Parathyroid adenoma (tissue), 2 donors: ENCODE results near the gene NPIPA7.
"Not testable (repeated sequence)": the region's sequence is repeated elsewhere in the genome, so short reads cannot be mapped to it uniquely, and the experiment has no call there.

Experiments
- H2AFZ ChIP-seq: fragments of 300-600 bp; sonication (generic); one replicate; pipeline ENCODE4 v1.7.0; 2017; ENCODE audit warnings: antibody characterized with exemption, mild to moderate bottlenecking
- H3K27ac ChIP-seq: fragments of 300-600 bp; sonication (generic); one replicate; pipeline ENCODE4 v1.7.0; 2017
- H3K27me3 ChIP-seq: fragments of 300-600 bp; sonication (generic); one replicate; pipeline ENCODE4 v1.7.0; 2017; ENCODE audit warnings: low read length; ENCODE audit not compliant: control insufficient read depth, insufficient read depth
- H3K36me3 ChIP-seq: fragments of 300-600 bp; sonication (generic); one replicate; pipeline ENCODE4 v1.7.0; 2017; ENCODE audit warnings: low read length; ENCODE audit not compliant: control insufficient read depth, insufficient read depth
- H3K4me1 ChIP-seq: fragments of 300-600 bp; sonication (generic); one replicate; pipeline ENCODE4 v1.7.0; 2017; ENCODE audit warnings: control low read depth
- H3K4me2 ChIP-seq: fragments of 300-600 bp; sonication (generic); one replicate; pipeline ENCODE4 v1.7.0; 2017; ENCODE audit warnings: low read length
- H3K4me3 ChIP-seq: fragments of 300-600 bp; sonication (generic); one replicate; pipeline ENCODE4 v1.7.0; 2017; ENCODE audit warnings: low read depth, low read length
- H3K79me2 ChIP-seq: fragments of 300-600 bp; sonication (generic); one replicate; pipeline ENCODE4 v1.7.0; 2017; ENCODE audit warnings: control low read depth
- H3K9ac ChIP-seq: fragments of 300-600 bp; sonication (generic); one replicate; pipeline ENCODE4 v1.7.0; 2017; ENCODE audit warnings: mild to moderate bottlenecking
- H3K9me3 ChIP-seq: fragments of 300-600 bp; sonication (generic); one replicate; pipeline ENCODE4 v1.7.0; 2017; ENCODE audit warnings: low read length; ENCODE audit not compliant: control insufficient read depth
- donor health status: primary hyperparathyroidism.

NPIPA7 gene

DNA sequence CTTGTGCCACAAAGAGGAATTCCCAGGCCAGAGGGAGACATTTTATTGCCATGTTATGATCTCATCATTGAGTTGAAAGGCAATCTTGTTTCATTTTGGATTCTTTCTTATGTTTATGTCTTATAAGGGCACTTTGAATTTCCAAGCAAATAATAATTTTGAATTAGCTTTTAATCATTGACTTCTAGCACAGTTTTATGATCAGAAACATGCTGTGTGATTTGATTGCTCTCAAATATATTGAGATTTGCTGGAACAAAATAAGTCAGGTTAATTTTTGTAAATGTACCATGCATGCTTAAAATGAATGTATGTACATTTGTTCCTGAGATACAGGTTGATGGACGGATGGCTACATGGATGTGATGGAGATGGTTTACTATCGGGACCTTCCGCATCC is at the start of gene NPIPA7:
Gene NPIPA7 (plus strand): TSS at position 301 of the 400 bp plus-strand sequence. CDS start 105 bp downstream, outside the sequence.
- H3K27me3 ChIP-seq, H3K9me3 ChIP-seq, H3K4me2 ChIP-seq, H3K4me3 ChIP-seq, H3K36me3 ChIP-seq, H2AFZ ChIP-seq, H3K79me2 ChIP-seq, H3K4me1 ChIP-seq, H3K9ac ChIP-seq, H3K27ac ChIP-seq: not testable (repeated sequence)

GRCh38 chr16:16331466-16331865 is 47.5 kb upstream of the NPIPA7 start:
- H3K4me2 ChIP-seq, H3K27ac ChIP-seq, H3K36me3 ChIP-seq, H3K9ac ChIP-seq, H3K27me3 ChIP-seq, H3K4me1 ChIP-seq, H2AFZ ChIP-seq, H3K9me3 ChIP-seq, H3K79me2 ChIP-seq, H3K4me3 ChIP-seq: not testable (repeated sequence)

DNA sequence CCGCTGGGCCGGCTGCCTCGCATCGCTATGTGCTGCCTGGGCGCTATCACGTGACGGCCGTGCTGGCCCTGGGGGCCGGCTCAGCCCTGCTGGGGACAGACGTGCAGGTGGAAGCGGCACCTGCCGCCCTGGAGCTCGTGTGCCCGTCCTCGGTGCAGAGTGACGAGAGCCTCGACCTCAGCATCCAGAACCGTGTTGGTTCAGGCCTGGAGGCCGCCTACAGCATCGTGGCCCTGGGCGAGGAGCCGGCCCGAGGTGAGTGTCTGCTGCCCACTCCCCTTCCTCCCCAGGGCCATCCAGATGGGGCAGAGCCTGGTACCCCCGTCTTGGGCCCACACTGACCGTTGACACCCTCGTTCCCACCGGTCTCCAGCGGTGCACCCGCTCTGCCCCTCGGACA is 21.4 kb upstream of the NPIPA7 start:
- not testable (repeated sequence) for H3K9ac ChIP-seq, H3K27ac ChIP-seq, H3K36me3 ChIP-seq, H3K4me2 ChIP-seq, H3K4me1 ChIP-seq, H3K9me3 ChIP-seq, H2AFZ ChIP-seq, H3K79me2 ChIP-seq, H3K4me3 ChIP-seq, H3K27me3 ChIP-seq

- H3K4me1 ChIP-seq, H3K9ac ChIP-seq, H3K4me2 ChIP-seq, H3K27me3 ChIP-seq, H3K27ac ChIP-seq, H2AFZ ChIP-seq, H3K9me3 ChIP-seq, H3K36me3 ChIP-seq, H3K79me2 ChIP-seq, H3K4me3 ChIP-seq: not testable (repeated sequence)
Measured at GRCh38 chr16:16358539-16359240, 20.2 kb upstream of the NPIPA7 start.

GRCh38 chr16:16363595-16363994 is 15.3 kb upstream of the NPIPA7 start:
- H3K4me2 ChIP-seq, H3K4me3 ChIP-seq, H3K27me3 ChIP-seq, H2AFZ ChIP-seq, H3K79me2 ChIP-seq, H3K9ac ChIP-seq, H3K36me3 ChIP-seq, H3K27ac ChIP-seq, H3K9me3 ChIP-seq, H3K4me1 ChIP-seq: not testable (repeated sequence)

DNA sequence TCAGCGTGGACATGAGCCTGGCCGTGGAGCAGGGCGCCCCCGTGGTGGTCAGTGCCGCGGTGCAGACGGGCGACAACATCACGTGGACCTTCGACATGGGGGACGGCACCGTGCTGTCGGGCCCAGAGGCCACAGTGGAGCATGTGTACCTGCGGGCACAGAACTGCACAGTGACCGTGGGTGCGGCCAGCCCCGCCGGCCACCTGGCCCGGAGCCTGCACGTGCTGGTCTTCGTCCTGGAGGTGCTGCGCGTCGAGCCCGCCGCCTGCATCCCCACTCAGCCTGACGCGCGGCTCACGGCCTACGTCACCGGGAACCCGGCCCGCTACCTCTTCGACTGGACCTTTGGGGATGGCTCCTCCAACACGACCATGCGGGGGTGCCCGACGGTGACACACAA is 14.8 kb upstream of the NPIPA7 start:
- not testable (repeated sequence) for H3K4me2 ChIP-seq, H3K27me3 ChIP-seq, H3K79me2 ChIP-seq, H3K9ac ChIP-seq, H3K4me1 ChIP-seq, H3K4me3 ChIP-seq, H3K27ac ChIP-seq, H2AFZ ChIP-seq, H3K36me3 ChIP-seq, H3K9me3 ChIP-seq

DNA sequence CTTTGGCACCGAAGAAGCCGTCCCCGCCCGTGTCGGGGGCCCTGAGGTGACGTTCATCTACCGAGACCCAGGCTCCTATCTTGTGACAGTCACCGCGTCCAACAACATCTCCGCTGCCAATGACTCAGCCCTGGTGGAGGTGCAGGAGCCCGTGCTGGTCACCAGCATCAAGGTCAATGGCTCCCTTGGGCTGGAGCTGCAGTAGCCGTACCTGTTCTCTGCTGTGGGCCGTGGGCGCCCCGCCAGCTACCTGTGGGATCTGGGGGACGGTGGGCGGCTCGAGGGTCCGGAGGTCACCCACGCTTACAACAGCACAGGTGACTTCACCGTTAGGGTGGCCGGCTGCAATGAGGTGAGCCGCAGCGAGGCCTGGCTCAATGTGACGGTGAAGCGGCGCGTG is 14.2 kb upstream of the NPIPA7 start:
- H3K36me3 ChIP-seq, H3K9ac ChIP-seq, H3K27me3 ChIP-seq, H2AFZ ChIP-seq, H3K79me2 ChIP-seq, H3K4me3 ChIP-seq, H3K27ac ChIP-seq, H3K4me2 ChIP-seq, H3K9me3 ChIP-seq, H3K4me1 ChIP-seq: not testable (repeated sequence)

GRCh38 chr16:16365319-16365718 is 13.6 kb upstream of the NPIPA7 start:
- not testable (repeated sequence) for H3K36me3 ChIP-seq, H3K79me2 ChIP-seq, H3K27ac ChIP-seq

DNA sequence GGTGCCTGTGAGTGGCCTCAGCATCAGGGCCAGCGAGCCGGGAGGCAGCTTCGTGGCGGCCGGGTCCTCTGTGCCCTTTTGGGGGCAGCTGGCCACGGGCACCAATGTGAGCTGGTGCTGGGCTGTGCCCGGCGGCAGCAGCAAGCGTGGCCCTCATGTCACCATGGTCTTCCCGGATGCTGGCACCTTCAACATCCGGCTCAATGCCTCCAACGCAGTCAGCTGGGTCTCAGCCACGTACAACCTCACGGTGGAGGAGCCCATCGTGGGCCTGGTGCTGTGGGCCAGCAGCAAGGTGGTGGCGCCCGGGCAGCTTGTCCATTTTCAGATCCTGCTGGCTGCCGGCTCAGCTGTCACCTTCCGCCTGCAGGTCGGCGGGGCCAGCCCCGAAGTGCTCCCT is 13.1 kb upstream of the NPIPA7 start:
- H3K27me3 ChIP-seq, H3K79me2 ChIP-seq, H3K27ac ChIP-seq, H2AFZ ChIP-seq, H3K9ac ChIP-seq, H3K36me3 ChIP-seq, H3K4me3 ChIP-seq, H3K4me2 ChIP-seq, H3K4me1 ChIP-seq, H3K9me3 ChIP-seq: not testable (repeated sequence)

More at GRCh38 chr16:16365319-16365718, 13.6 kb upstream of the NPIPA7 start:
- not testable (repeated sequence) for H3K9me3 ChIP-seq, H3K27me3 ChIP-seq, H3K9ac ChIP-seq, H3K4me3 ChIP-seq, H3K4me1 ChIP-seq, H2AFZ ChIP-seq, H3K4me2 ChIP-seq

GRCh38 chr16:16366552-16367284 is 12.2 kb upstream of the NPIPA7 start:
- H3K4me3 ChIP-seq, H3K79me2 ChIP-seq, H3K4me2 ChIP-seq, H3K9ac ChIP-seq, H3K27me3 ChIP-seq, H2AFZ ChIP-seq, H3K27ac ChIP-seq, H3K9me3 ChIP-seq, H3K4me1 ChIP-seq, H3K36me3 ChIP-seq: not testable (repeated sequence)

DNA sequence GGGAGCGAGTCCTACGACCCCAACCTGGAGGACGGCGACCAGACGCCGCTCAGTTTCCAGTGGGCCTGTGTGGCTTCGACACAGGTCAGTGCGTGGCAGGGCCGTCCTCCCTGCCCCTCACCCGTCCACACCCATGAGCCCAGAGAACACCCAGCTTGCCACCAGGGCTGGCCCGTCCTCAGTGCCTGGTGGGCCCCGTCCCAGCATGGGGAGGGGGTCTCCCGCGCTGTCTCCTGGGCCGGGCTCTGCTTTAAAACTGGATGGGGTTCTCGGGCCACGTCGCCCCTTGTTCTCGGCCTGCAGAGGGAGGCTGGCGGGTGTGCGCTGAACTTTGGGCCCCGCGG is 11.7 kb upstream of the NPIPA7 start:
- not testable (repeated sequence) for H3K79me2 ChIP-seq, H3K4me3 ChIP-seq, H3K4me2 ChIP-seq, H3K27ac ChIP-seq, H3K4me1 ChIP-seq, H3K9ac ChIP-seq, H3K9me3 ChIP-seq, H3K36me3 ChIP-seq, H2AFZ ChIP-seq, H3K27me3 ChIP-seq
